ENCODE measurements around the gene TRPM6.
"Not testable (repeated sequence)": the region's sequence is repeated elsewhere in the genome, so short reads cannot be mapped to it uniquely, and the experiment has no call there.

Gene TRPM6

GRCh38 chr9:74856989-74857388 is 30.7 kb downstream of the TRPM6 start:
- DNase-seq (ENCODE audit: low read depth in 2 of 2), result no peak

DNA sequence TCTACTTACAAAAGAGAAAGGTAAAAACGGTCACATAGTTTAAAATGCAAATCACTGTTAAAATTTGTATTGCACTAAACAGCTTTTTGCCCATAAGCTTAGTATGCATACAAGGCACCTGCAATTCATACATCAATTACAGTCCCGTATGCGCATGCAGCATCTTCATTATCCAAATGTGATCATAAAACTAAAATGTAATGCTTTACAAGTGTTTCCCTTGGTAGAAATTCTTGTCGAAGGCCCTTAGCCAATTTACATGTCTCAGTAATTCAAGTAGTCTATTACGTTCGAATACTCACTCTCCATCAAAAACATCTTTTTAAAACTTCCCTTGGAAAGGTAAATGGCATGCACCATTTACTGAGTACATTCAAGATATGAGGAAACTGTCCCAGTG is 32.6 kb downstream of the TRPM6 start:
- DNase-seq (ENCODE audit: low read depth in 2 of 2), result no peak

GRCh38 chr9:74853024-74853423 is 34.7 kb downstream of the TRPM6 start:
- not testable (repeated sequence) for DNase-seq (ENCODE audit: low read depth in 2 of 2)

DNA sequence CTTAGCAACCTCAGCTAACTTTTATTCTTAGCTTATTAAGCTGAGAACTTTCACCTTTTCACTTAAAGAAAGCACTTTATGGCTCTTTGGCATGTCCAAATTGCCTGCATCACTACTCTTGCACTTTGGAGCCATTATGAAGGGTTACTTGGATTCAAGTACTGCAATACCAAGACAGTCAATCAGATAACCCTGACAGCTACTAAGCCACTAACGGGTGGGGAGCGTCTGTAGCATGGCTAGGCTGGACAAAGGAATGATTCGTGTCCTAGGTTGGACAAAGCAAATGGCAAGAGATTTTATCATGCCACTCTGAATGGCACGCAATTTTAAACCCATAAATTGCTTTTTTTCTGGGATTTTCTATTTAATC is 39.6 kb downstream of the TRPM6 start:
- no peak for DNase-seq (ENCODE audit: low read depth in 2 of 2)

GRCh38 chr9:74847478-74848152 is 40.1 kb downstream of the TRPM6 start:
- DNase-seq (ENCODE audit: low read depth in 2 of 2), result no peak

DNA sequence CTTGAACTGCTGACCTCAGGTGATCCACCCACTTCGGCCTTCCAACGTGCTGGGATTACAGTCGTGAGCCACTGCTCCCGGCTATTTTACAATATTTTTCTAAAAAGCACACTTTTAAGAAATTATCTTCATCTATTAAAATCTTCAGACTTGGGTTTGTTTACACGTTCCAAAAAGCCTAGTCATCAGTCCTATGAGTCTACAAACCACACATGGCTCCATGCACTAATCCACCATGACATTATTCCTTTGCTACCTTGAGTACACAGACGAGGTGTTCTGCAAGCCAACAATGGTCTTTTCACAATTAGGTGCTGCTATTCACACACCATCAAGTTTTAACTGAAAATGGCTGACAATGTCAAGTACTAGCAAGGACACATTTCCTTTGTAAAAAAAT is 41.0 kb downstream of the TRPM6 start:
- DNase-seq (ENCODE audit: low read depth in 2 of 2), result no peak

DNA sequence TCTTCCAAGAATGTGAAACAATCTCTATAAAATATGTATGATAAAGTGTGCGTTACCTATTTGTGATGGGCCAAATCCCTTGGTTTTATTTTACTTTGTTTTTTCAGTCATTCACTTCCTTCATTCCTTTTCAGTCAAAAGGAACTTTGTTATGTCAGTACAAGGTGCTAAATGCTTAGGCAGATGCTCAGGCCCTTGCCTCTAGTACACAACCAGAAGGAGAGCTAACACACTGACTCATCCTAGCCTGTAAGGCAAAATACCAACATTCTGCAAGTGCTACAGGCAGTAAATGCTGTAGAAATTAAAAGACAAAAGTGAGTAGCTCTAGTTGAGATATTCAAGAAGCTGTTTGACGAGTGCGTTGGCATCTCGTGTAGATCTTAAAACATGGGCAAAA is 49.4 kb downstream of the TRPM6 start:
- DNase-seq (ENCODE audit: low read depth in 2 of 2), result no peak

GRCh38 chr9:74824654-74825053 is 63.1 kb downstream of the TRPM6 start:
- DNase-seq (ENCODE audit: low read depth in 2 of 2), result no peak

GRCh38 chr9:74821636-74822035 is 66.1 kb downstream of the TRPM6 start:
- no peak for DNase-seq (ENCODE audit: low read depth in 2 of 2)

DNA sequence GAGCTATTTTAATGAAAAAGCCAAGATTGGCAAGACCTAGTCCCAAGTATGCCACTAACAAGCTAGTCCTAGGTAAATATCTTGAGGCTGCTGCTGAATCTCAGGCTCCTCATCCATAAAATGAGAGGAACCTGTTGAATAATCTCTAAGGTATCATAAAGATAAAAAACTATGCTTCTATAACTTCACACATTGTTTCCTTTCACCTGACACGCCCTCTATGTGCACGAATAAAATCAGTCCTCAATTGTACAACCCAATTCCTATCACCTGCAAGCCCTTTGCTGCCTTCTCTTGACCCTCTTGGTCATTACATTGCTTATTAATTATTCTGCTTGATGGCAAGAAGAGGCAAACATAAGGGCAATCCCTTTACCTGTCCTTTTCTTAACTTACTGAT is 69.9 kb downstream of the TRPM6 start:
- DNase-seq (ENCODE audit: low read depth in 2 of 2), result no peak

GRCh38 chr9:74817281-74817810 is 70.4 kb downstream of the TRPM6 start:
- no peak for DNase-seq (ENCODE audit: low read depth in 2 of 2)

- DNase-seq (ENCODE audit: low read depth in 2 of 2), result no peak
Observed at GRCh38 chr9:74810200-74810599, 77.5 kb downstream of the TRPM6 start.

DNA sequence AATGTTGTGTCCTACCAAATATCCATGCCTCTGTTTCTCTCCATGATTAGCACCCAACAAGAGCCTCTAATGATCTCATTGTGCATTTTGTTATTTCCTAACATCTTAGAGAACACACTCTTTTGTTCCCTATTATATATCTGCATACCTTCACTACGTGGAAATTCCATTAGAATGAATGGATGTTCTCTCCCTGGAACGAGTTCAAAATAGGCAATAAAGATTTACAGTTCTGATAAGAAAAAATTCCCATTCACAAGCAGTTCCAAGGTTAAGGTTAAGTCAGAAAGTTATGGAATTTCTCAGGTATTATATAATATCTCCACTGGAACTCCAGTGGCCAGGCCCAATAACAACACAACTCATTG is 83.7 kb downstream of the TRPM6 start:
- no peak for DNase-seq (ENCODE audit: low read depth in 2 of 2)

DNA sequence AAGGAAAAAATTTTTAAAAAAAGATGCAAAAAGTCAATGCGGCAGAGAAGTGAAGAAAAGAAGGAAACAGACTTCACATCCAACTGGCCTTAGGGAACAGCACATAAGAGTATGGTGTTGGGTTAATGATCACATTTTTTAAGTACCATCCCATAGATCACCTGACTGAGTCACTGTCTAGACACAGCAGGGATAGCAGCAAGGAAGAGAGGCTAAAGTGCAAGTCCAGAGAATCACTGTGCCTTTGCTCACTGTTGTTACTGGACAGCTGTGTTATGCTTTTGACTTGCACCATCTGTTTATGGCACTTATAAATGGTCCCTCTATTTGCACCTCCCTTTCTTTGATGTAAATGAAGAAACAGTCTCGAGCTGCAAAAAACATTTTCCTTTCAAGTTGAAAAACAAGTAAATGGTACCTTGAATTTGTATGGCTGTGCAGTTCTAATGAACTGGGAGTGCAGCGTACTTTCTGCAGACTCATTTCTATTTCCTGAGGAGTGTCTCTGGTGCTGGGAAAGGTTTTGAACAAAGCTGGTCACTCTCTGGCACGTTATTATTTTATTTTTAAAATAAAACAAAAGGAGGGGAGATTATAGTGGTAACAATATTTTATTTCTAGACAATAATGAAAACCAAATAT is 84.2 kb downstream of the TRPM6 start:
- DNase-seq (ENCODE audit: low read depth in 2 of 2), result no peak

- no peak for DNase-seq (ENCODE audit: low read depth in 2 of 2)
Observed at GRCh38 chr9:74800226-74800625, 87.5 kb downstream of the TRPM6 start.

DNA sequence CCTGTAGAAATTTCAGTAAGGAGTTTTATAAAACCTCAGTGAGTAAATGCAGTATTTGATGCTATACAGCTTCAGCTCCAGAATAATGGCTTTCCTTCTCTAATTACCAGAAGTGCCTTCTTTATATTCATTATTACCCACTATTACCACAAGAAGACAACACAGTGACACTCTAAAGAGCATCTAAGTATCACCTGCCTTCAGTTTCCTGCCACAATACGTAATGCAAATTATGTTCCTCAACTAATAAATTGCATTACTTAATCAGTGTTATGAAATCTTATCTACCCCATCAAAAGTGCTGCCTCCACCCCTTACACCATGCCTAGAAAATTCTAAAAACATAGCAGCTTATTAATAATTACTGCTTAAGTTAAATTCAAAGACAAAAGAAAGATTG is 91.9 kb downstream of the TRPM6 start:
- no peak for DNase-seq (ENCODE audit: low read depth in 2 of 2)

- no peak for DNase-seq (ENCODE audit: low read depth in 2 of 2)
Observed at GRCh38 chr9:74795081-74795480, 92.6 kb downstream of the TRPM6 start.

- DNase-seq (ENCODE audit: low read depth in 2 of 2), result no peak
Observed at GRCh38 chr9:74784506-74784905, 103.2 kb downstream of the TRPM6 start.

GRCh38 chr9:74783408-74783807 is 104.3 kb downstream of the TRPM6 start:
- DNase-seq (ENCODE audit: low read depth in 2 of 2), result no peak

DNA sequence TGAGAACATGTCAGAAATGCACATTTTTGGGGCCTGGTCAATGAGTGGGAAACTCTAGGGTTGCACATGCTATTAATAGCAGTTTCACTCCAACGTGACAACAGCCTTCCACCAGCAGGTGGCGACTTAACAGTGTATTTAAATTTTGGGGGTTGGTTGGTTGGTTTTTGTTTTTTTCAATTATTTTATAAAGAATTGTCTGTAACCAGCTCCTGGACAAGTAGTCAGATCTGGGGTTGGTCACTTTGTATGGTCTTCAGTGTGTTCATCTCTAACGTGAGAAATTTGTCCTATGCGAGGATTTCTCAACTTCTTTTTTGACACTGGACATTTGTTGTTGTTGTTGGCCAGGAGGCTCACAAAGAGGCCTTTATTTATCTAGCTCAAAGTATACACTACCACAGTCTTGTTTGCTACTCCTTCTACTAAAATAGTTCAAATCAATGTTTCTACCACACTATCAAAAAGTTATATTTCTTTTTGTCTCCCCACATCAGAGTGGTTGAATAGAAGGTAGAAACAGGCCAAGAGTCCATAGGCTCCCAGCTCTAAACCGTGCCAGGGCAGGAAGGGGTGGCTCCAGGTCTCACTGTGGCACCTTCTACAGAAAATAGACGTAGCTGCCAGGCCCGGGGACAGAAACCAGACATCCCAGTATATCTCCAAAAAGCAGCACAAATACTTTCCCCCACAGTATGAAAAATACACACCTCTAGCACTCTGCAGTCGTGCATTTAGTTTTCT is 110.4 kb downstream of the TRPM6 start:
- peak; percentile 16 to 29 for DNase-seq (ENCODE audit: low read depth in 2 of 2)

GRCh38 chr9:74775396-74775795 is 112.3 kb downstream of the TRPM6 start:
- no peak for DNase-seq (ENCODE audit: low read depth in 2 of 2)

DNA sequence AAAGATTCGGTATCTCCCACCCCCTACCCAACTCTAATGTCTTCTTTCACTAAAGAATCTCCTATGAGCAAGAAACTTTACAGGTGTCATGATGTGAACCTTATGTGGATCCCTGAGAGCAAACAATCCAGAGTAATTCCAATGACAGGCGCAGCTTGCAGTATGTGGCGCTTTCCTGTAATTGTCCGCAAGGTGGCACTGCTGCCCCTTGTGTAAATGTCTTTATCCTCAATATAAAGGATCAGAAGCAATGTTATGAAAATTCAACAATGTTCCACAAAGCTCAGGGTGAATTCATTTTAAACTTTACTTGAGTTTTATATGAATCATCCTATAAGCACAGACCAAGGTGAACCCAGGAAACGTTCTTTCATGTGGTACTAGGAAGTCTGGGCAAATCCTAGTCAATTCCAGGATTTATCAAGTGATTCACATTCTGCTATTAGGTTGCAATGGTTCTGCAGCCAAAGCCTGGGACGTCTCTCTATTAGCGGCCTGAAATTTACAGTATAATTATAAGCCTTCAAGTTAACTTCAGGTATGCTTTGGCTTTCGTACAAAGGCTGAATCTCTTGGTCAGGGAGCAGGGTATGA is 113.7 kb downstream of the TRPM6 start:
- peak; percentile 23 to 41 for DNase-seq (ENCODE audit: low read depth in 2 of 2)

GRCh38 chr9:74772121-74772520 is 115.6 kb downstream of the TRPM6 start:
- no peak for DNase-seq (ENCODE audit: low read depth in 2 of 2)
